CD8-positive, alpha-beta memory T cell (primary cell): ENCODE results near the gene PREP. TPM values are rescaled to one million over a fixed set of nuclear protein-coding genes. Genes with fewer than 3 reads are reported as not detected.
A peak's percentile ranks its signal among the peaks of the same experiment; 100 is the strongest.

Source experiments
- CTCF ChIA-PET: fragments of 350-600 bp; sonication (Branson Sonifier 250); formaldehyde crosslinking; loops from one replicate; lab custom pipeline; 2021; ENCODE audit warnings: antibody characterized with exemption; lab: Charles Lee
- POLR2A ChIA-PET: fragments of 350-600 bp; sonication (Branson Sonifier 250); formaldehyde crosslinking; loops from one replicate; lab custom pipeline; 2021; ENCODE audit warnings: antibody characterized with exemption; lab: Charles Lee
- DNase-seq, 5 donors: peaks; one replicate each; pipeline versions ENCODE4 v3.0.0 to v3.0.0-alpha.2; 2020 to 2022; ENCODE audit warnings: mixed read lengths in 1 of 5
- H3K27ac ChIP-seq: one replicate; pipeline ENCODE4 v1.7.0; 2013; ENCODE audit warnings: low read depth, mild to moderate bottlenecking, low read length, moderate library complexity
- H3K27me3 ChIP-seq: 2 replicates; pipeline ENCODE4 v1.7.0; 2013; ENCODE audit warnings: low read length, mild to moderate bottlenecking; ENCODE audit not compliant: insufficient read depth, poor library complexity, severe bottlenecking
- H3K36me3 ChIP-seq: 2 replicates; pipeline ENCODE4 v1.7.0; 2013; ENCODE audit warnings: mild to moderate bottlenecking, low read length, moderate library complexity; ENCODE audit not compliant: insufficient read depth
- H3K4me1 ChIP-seq: 2 replicates; pipeline ENCODE4 v1.7.0; 2013; ENCODE audit warnings: mild to moderate bottlenecking, low read length, moderate library complexity; ENCODE audit not compliant: insufficient read depth
- H3K4me3 ChIP-seq: 2 replicates; pipeline ENCODE4 v1.7.0; 2013; ENCODE audit warnings: mild to moderate bottlenecking, low read length
- H3K9me3 ChIP-seq: 2 replicates; pipeline ENCODE4 v1.7.0; 2013; ENCODE audit warnings: mild to moderate bottlenecking, low read length
- H3K27ac Mint-ChIP-seq, 8 donors: one replicate each; pipeline ENCODE4 v1.8.0; 2020 to 2021; ENCODE audit warnings: mixed read lengths in 8 of 8, mild to moderate bottlenecking in 6 of 8, inconsistent platforms in 3 of 8, moderate library complexity in 3 of 8
- H3K27me3 Mint-ChIP-seq, 2 donors: one replicate each; pipeline ENCODE4 v1.8.0; 2020 to 2021; ENCODE audit warnings: mixed read lengths in 2 of 2, mild to moderate bottlenecking in 1 of 2, moderate library complexity in 1 of 2
- H3K36me3 Mint-ChIP-seq, 3 donors: one replicate each; pipeline ENCODE4 v1.8.0; 2020 to 2021; ENCODE audit warnings: mixed read lengths in 3 of 3, inconsistent platforms in 1 of 3, mild to moderate bottlenecking in 1 of 3
- H3K4me1 Mint-ChIP-seq, 3 donors: one replicate each; pipeline ENCODE4 v1.8.0; 2020 to 2021; ENCODE audit warnings: mixed read lengths in 3 of 3, inconsistent platforms in 1 of 3, mild to moderate bottlenecking in 1 of 3
- H3K4me3 Mint-ChIP-seq, 7 donors: one replicate each; pipeline ENCODE4 v1.8.0; 2020 to 2021; ENCODE audit warnings: mixed read lengths in 7 of 7, mild to moderate bottlenecking in 6 of 7, moderate library complexity in 4 of 7, inconsistent platforms in 2 of 7
- H3K9me3 Mint-ChIP-seq, 5 donors: one replicate each; pipeline ENCODE4 v1.8.0; 2020 to 2022; ENCODE audit warnings: mixed read lengths in 5 of 5, mild to moderate bottlenecking in 3 of 5, moderate library complexity in 2 of 5, inconsistent platforms in 1 of 5
- polyA plus RNA-seq: library from polyadenylated mRNA; unstranded; fragments of 300-500 nt; fragmentation: Illumina TruSeq; gene quantifications from one replicate; pipeline ENCODE4 v1.2.3, GENCODE V29; 2021
- total RNA-seq, 2 experiments: library from RNA; stranded (reverse); gene quantifications; one replicate each; pipeline ENCODE4 v1.2.3, GENCODE V29; 2021

PREP gene
- total and polyA plus RNA-seq, 3 experiments from 2014 or later = 43.3 to 50.0 (median 49.9) TPM

DNA sequence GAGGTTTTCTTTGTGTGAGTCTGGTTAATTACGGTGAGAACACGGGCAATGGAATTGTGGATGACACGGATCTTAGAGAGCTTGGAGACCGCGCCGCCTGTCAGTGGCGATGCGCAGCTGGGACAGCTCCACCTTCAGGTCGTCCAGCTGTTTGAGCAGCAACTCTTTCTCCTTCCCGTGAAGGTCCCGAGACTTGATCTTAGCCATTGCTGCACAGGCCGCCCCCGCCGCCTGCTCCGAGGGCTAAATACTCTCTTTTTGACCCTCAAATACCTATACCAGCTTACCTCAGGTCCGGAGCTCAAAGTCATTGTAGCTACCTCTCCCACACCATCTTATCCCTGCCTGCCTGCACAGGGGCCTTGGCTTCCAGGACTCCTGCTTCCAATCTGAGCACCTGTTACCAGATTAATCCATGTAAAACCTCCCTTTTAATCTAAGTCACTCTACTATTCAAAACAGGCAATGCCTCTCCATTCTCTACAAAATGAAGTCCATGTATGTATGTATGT lies 100.2 kb downstream of the PREP start:
- POLR2A ChIA-PET = no interaction called here
- H3K4me1 Mint-ChIP-seq = peaks cover 0 to 2% (median 0%) of the 10 kb centered on the region in 3 donors

DNA sequence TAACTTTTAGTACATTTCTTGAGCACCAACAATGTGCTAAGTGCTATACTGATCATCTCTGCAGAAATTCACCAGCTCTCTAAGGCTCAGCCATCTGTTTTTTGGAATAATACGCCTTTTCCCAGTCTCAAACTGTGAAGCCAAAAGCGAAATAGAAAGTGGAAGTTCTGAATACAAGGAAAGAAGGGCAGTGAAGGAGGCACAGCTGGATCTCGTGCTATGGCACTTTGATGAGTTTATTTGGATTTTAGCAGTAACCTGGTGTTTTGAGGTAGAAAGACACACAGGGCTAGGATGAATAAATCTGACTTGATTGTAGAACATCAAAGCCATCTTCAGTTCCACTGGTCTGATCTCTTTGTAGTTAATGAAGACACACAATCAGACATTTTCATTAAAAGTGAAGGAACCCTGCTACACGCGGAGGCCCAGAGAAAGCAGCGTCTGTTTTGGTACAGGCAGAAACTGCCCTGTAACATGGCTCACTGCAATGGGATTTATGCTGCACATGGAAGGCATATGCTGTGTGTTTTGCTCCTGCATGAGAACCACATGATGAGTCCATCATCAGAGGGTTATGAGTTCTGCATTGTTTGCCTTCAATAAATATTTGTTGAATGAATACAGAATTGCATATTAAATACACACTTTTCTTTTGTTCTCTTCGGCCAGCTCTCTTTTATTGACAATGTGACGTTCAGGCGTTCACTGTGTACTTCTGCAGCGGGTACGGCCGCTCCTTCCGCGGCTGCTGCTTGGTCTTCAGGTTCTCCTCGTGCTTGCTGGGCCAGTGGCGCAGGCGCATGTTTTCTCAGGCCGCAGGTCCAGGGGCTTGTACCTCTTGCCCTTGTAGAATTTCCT lies 100.9 kb downstream of the PREP start:
- Histone ChIP-seq H3K4me1 (no peaks in the 10 kb centered on the region), H3K9me3 (no peaks in the 10 kb centered on the region), H3K36me3 (peaks cover 3% of the 10 kb centered on the region), H3K4me3 (no peak overlapping the region), H3K27ac (no peak overlapping the region), H3K27me3 (no peaks in the 10 kb centered on the region)
- H3K4me1 Mint-ChIP-seq = peaks cover 0 to 1% (median under 1%) of the 10 kb centered on the region in 3 donors
- H3K27me3 Mint-ChIP-seq = no peaks in the 10 kb centered on the region
- POLR2A ChIA-PET = no interaction called here
- no peak for DNase-seq
- CTCF ChIA-PET = no interaction called here
- peak overlapping the region in 1 of 8 donors; percentile 24 for H3K27ac Mint-ChIP-seq
- no peak overlapping the region for H3K4me3 Mint-ChIP-seq
- H3K36me3 Mint-ChIP-seq = peaks cover 14 to 59% (median 37%) of the 10 kb centered on the region in 3 donors
- no peaks in the 10 kb centered on the region for H3K9me3 Mint-ChIP-seq

More for the DNA sequence above, 100.2 kb downstream of the PREP start:
- Histone ChIP-seq H3K27ac (no peak overlapping the region), H3K4me1 (no peaks in the 10 kb centered on the region), H3K4me3 (no peak overlapping the region), H3K36me3 (peaks cover 3% of the 10 kb centered on the region), H3K27me3 (no peaks in the 10 kb centered on the region), H3K9me3 (no peaks in the 10 kb centered on the region)
- no peak overlapping the region for H3K4me3 Mint-ChIP-seq
- CTCF ChIA-PET = interaction anchor here (0.9 kb wide), 1 partner anchor 10 kb away, joined by 3 read pairs; no protein-coding TSS in a partner anchor
- H3K27me3 Mint-ChIP-seq = no peaks in the 10 kb centered on the region
- peaks cover 12 to 60% (median 37%) of the 10 kb centered on the region in 3 donors for H3K36me3 Mint-ChIP-seq
- H3K9me3 Mint-ChIP-seq = no peaks in the 10 kb centered on the region
- no peak for DNase-seq
- peak overlapping the region in 1 of 8 donors; percentile 92 for H3K27ac Mint-ChIP-seq

DNA sequence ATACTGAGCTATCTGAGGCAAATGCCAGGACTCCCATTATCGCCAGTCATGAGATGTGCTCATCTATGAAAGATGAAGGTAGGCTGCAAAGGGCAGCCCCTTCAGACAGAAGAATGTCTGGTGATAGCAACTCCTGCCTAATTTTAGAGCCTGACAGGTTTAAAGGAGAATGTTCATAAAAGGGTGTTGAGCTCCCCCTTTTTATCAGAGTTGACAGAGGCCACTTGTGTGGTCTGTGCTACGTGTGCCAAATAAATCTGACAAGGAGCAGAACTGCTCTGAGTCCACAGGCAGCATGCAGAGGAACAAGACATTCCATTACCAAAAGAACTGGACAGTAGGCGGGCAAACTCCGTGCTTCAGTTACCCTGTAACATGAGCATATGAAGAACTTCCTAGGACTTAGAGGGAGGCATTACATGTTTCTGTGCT lies 101.8 kb downstream of the PREP start:
- no peaks in the 10 kb centered on the region for H3K27me3 Mint-ChIP-seq
- no peaks in the 10 kb centered on the region for H3K4me1 ChIP-seq
- no peaks in the 10 kb centered on the region for H3K9me3 Mint-ChIP-seq
- no peaks in the 10 kb centered on the region for H3K9me3 ChIP-seq
- H3K27ac Mint-ChIP-seq = peak overlapping the region in 2 of 8 donors; percentile 26 to 66
- no peaks in the 10 kb centered on the region for H3K27me3 ChIP-seq
- H3K4me3 Mint-ChIP-seq = no peak overlapping the region
- peaks cover 0 to 5% (median 1%) of the 10 kb centered on the region in 3 donors for H3K4me1 Mint-ChIP-seq
- ChIA-PET POLR2A (no interaction called here), CTCF (no interaction called here)
- H3K36me3 Mint-ChIP-seq = peaks cover 14 to 56% (median 38%) of the 10 kb centered on the region in 3 donors
- H3K4me3 ChIP-seq = no peak overlapping the region
- no peak for DNase-seq
- peaks cover 3% of the 10 kb centered on the region for H3K36me3 ChIP-seq
- H3K27ac ChIP-seq = no peak overlapping the region

DNA sequence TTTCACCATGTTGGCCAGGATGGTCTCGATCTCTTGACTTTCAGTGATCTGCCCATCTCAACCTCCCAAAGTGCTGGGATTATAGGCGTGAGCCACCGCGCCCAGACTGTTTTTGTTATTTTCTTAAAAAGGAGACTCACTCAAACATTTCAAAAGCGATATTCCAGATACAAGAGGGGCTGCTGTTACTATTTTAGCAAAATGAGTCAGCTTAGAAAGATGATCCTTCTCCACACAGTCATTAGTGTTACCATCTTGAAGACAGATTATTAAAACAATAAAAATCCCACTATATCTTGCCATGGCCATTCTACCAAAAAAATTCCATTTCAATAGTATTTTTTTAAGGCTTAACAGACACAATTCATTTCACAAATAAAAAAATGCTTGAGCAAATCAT lies 102.8 kb downstream of the PREP start:
- no peaks in the 10 kb centered on the region for H3K4me1 ChIP-seq
- H3K36me3 ChIP-seq = peaks cover 3% of the 10 kb centered on the region
- H3K27me3 ChIP-seq = no peaks in the 10 kb centered on the region
- no peak overlapping the region for H3K27ac ChIP-seq
- ChIA-PET POLR2A (no interaction called here), CTCF (interaction anchor here (1.5 kb wide), 1 partner anchor 46 kb away, joined by 3 read pairs; no protein-coding TSS in a partner anchor)
- H3K4me1 Mint-ChIP-seq = peaks cover 3 to 11% (median 7%) of the 10 kb centered on the region in 3 donors
- H3K9me3 ChIP-seq = no peaks in the 10 kb centered on the region
- no peaks in the 10 kb centered on the region for H3K9me3 Mint-ChIP-seq
- no peak overlapping the region for H3K27ac Mint-ChIP-seq
- H3K4me3 Mint-ChIP-seq = no peak overlapping the region
- peaks cover 11 to 52% (median 35%) of the 10 kb centered on the region in 3 donors for H3K36me3 Mint-ChIP-seq
- no peak for DNase-seq
- H3K27me3 Mint-ChIP-seq = no peaks in the 10 kb centered on the region
- H3K4me3 ChIP-seq = no peak overlapping the region

DNA sequence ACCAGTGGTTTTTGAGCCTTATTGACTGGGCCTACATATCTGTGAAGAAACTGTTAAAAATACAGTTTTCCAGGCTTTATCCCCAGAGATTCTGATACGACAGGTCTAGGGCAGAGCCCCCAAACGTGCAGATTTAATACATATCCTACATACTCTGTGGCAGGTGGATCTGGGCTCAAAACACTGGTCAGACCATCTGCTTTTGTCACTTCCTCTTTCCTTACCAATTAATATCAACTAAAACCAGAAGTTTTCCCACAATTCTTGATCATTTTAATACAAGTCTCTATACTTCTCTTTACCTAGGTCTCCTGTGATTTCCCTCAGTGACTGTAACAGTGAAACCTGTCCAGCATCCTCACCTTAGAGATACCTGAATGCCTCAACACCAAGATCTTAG lies 108.8 kb downstream of the PREP start:
- Histone ChIP-seq H3K4me3 (no peak overlapping the region), H3K36me3 (no peaks in the 10 kb centered on the region), H3K27ac (no peak overlapping the region), H3K4me1 (no peaks in the 10 kb centered on the region), H3K9me3 (no peaks in the 10 kb centered on the region), H3K27me3 (no peaks in the 10 kb centered on the region)
- H3K4me1 Mint-ChIP-seq = peaks cover 25 to 37% (median 35%) of the 10 kb centered on the region in 3 donors
- H3K9me3 Mint-ChIP-seq = no peaks in the 10 kb centered on the region
- CTCF ChIA-PET = no interaction called here
- H3K4me3 Mint-ChIP-seq = no peak overlapping the region
- POLR2A ChIA-PET = no interaction called here
- DNase-seq = no peak
- peak overlapping the region in 2 of 8 donors; percentile 6 to 23 for H3K27ac Mint-ChIP-seq
- peaks cover 3 to 29% (median 24%) of the 10 kb centered on the region in 3 donors for H3K36me3 Mint-ChIP-seq
- no peaks in the 10 kb centered on the region for H3K27me3 Mint-ChIP-seq

DNA sequence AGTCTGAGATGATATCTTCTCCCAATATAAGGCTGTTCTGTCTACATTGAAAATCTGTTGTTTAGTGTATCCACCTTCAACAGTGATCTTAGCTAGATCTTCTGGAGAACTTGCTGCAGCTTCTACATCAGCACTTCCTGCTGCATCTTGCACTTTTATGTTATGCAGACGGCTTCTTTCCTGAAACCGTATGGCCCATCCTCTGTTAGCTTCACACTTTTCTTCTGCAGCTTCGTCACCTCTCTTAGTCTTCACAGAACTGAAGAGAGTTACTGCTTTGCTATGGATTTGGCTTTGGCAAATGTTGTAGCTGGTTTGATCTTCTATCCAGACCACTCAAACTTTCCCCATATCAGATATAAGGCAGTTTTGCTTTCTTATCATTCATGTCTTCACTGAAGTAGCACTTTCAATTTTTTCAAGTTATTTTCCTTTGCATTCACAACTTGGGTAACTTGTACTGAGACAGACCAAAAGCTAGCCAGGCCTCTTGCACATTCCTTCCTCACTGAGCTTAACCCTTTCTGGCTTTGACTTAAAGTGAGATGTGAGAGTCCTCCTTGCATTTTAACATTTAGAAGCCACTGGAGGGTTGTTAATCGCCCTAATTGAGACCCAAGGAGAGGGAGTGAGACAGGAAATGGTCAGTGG lies 110.1 kb downstream of the PREP start:
- peaks cover 25 to 37% (median 35%) of the 10 kb centered on the region in 3 donors for H3K4me1 Mint-ChIP-seq
- peaks cover 6 to 35% (median 27%) of the 10 kb centered on the region in 3 donors for H3K36me3 Mint-ChIP-seq
- H3K27ac ChIP-seq = no peak overlapping the region
- H3K27me3 Mint-ChIP-seq = no peaks in the 10 kb centered on the region
- H3K27ac Mint-ChIP-seq = peak overlapping the region in 7 of 8 donors; percentile 6 to 67 (median 44)
- H3K4me3 ChIP-seq = no peak overlapping the region
- H3K4me1 ChIP-seq = no peaks in the 10 kb centered on the region
- POLR2A ChIA-PET = no interaction called here
- H3K4me3 Mint-ChIP-seq = peak overlapping the region in 1 of 7 donors; percentile 9
- H3K27me3 ChIP-seq = no peaks in the 10 kb centered on the region
- no peaks in the 10 kb centered on the region for H3K9me3 Mint-ChIP-seq
- no peaks in the 10 kb centered on the region for H3K36me3 ChIP-seq
- CTCF ChIA-PET = no interaction called here
- no peaks in the 10 kb centered on the region for H3K9me3 ChIP-seq
- DNase-seq = no peak

DNA sequence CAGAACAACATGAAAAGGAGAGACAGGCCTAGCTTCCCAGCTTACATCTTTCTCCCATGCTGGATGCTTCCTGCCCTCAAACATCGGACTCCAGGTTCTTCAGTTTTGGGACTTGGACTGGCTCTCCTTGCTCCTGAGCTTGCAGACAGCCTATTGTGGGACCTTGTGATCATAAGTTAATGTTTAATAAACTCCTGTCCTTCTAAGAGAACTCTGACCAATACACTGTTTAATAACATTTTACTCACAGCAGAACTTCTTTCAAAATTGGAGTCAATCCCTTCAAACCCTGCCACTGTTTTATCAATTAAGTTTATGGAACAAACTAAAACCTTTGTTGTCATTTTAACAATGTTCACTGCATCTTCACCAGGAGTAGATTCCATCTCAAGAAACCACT lies 111.4 kb downstream of the PREP start:
- Mint-ChIP-seq H3K27me3 (no peaks in the 10 kb centered on the region), H3K4me3 (no peak overlapping the region), H3K9me3 (no peaks in the 10 kb centered on the region), H3K27ac (peak overlapping the region in 1 of 8 donors; percentile 9), H3K36me3 (peaks cover 11 to 40% (median 29%) of the 10 kb centered on the region in 3 donors), H3K4me1 (peaks cover 24 to 35% (median 33%) of the 10 kb centered on the region in 3 donors)
- Histone ChIP-seq H3K36me3 (no peaks in the 10 kb centered on the region), H3K4me3 (no peak overlapping the region), H3K27me3 (no peaks in the 10 kb centered on the region), H3K9me3 (no peaks in the 10 kb centered on the region), H3K4me1 (no peaks in the 10 kb centered on the region), H3K27ac (no peak overlapping the region)
- no peak for DNase-seq
- CTCF ChIA-PET = no interaction called here
- POLR2A ChIA-PET = no interaction called here
